Neural progenitor cell (in vitro differentiated cells): ENCODE results near the gene EPHB6.

Experiments used
- CTCF ChIP-seq: fragments of 200-600 bp; sonication (generic); IDR thresholded peaks from 2 replicates; pipeline ENCODE4 v1.5.1; 2017; ENCODE audit warnings: antibody characterized with exemption, mild to moderate bottlenecking
- EZH2 ChIP-seq: fragments of 200-600 bp; sonication (generic); IDR thresholded peaks from 2 replicates; pipeline ENCODE4 v1.6.1; 2017; ENCODE audit warnings: antibody characterized with exemption, mild to moderate bottlenecking, moderate library complexity
- EZH2phosphoT487 ChIP-seq: fragments of 200-600 bp; sonication (generic); IDR thresholded peaks from 2 replicates; pipeline ENCODE4 v1.6.1; 2017; ENCODE audit warnings: antibody characterized with exemption

GRCh38 chr7:142827951-142828500, 26.9 kb upstream of the EPHB6 start:
- no peak for TF ChIP-seq CTCF
- no peak for TF ChIP-seq EZH2
- TF ChIP-seq EZH2phosphoT487 = no peak
